T-helper 1 cell treated with Interleukin-12 subunit alpha and Interleukin-12 subunit beta and Interleukin-4 antibody, amounts not matched to agents 30 ng/mL and 1 ng/mL, for 36 hours (primary cell): ENCODE measurements around the gene SIMC1. TPM values are rescaled to one million over a fixed set of nuclear protein-coding genes. Genes with fewer than 3 reads are reported as not detected.
"Not testable (repeated sequence)": the region's sequence is repeated elsewhere in the genome, so short reads cannot be mapped to it uniquely, and the experiment has no call there.

ENCODE experiments used
- intact Hi-C: fragments of 100-400 bp; cut with micrococcal nuclease; formaldehyde crosslinking; loops from one replicate; pipeline ENCODE4 v1.15.1; 2024
- total RNA-seq: library from RNA; stranded (reverse); gene quantifications from 2 replicates; pipeline ENCODE4 v1.2.3, GENCODE V29; 2022

SIMC1 gene
- total RNA-seq, 1 donor from 2014 or later: 35.8 TPM

DNA sequence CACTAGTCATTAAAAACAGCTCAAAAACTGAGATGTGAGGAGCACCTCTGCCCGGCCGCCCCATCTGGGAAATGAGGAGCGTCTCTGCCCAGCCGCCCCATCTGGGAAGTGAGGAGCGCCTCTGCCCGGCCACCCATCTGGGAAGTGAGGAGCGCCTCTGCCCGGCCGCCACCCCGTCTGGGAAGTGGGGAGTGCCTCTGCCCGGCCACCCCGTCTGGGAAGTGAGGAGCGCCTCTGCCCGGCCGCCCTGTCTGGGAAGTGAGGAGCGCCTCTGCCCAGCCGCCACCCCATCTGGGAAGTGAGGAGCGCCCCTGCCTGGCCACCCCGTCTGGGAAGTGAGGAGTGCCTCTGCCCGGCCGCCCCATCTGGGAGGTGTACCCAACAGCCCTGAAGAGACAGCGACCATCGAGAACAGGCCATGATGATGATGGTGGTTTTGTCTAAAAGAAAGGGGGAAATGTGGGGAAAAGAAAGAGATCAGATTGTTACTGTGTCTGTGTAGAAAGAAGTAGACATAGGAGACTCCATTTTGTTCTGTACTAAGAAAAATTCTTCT is 23.7 kb upstream of the SIMC1 start:
- intact Hi-C loops: not testable (repeated sequence)

DNA sequence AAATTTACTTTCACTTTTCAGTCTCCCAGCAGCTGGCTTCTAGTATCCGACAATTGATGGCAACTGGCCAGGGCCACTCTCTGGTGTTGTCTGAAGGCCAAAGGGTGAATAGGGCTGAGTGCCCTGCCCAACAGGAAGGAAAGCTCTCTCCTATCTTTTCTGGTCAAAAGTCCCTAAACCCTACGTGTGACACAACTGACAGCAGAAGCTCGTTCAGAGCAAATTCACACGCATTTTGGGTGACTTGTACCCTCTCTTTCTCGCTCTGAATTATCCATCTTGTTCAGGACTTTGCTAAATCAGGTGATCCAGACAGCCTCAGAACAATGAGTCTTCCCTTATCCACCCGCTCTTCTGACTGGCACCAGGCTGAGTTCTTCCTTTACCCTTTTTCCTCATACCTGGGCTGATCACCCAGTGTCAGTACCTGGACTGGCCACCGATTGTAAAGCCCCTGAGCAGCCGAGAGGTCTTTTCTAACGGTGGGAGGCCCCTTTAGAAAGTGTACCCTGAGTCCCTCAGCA is 21.8 kb upstream of the SIMC1 start:
- intact Hi-C loops: not testable (repeated sequence)

- intact Hi-C loops: not testable (repeated sequence)
These were observed 21.0 kb upstream of the SIMC1 start for GRCh38 chr5:176217188-176217729.

- intact Hi-C loops: not testable (repeated sequence)
These were observed 20.5 kb upstream of the SIMC1 start for GRCh38 chr5:176217764-176218163.

DNA sequence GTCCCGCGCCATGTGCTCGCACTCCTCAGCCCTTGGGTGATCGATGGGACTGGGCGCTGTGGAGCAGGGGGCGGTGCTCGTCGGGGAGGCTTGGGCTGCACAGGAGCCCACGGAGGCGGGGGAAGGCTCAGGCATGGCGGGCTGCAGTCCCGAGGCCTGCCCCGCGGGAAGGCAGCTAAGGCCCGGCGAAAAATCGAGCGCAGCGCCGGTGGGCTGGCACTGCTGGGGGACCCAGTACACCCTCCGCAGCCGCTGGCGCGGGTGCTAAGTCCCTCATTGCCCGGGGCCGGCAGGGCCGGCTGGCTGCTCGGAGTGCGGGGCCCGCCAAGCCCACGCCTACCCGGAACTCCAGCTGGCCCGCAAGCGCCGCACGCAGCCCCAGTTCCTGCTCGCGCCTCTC is 16.2 kb upstream of the SIMC1 start:
- intact Hi-C loops: not testable (repeated sequence)

DNA sequence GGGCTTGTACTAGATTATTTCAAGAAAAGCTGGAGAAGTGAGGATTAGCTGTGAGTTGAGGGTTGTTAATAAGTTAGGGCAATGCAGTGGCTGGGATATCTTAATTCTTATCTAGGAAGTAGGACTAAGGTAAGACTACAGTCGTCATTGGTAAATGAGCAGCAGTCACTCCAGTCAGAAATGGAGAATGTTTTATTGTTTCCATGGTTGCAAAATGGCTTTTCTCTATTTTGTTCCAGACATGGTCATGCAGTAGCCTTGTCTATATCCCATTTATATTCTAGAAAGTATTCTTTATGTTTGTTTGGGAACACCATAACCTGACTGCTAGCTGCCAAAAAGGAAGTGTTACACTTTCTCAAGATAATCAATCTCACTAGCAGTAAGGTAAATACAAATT is 9.9 kb upstream of the SIMC1 start:
- intact Hi-C loops: not testable (repeated sequence)

GRCh38 chr5:176233253-176233652 is 5.0 kb upstream of the SIMC1 start:
- intact Hi-C loops: not testable (repeated sequence)

GRCh38 chr5:176235155-176235554 is 3.1 kb upstream of the SIMC1 start:
- intact Hi-C loops: loop anchor here (1.0 to 5.0 kb wide), 2 partner anchors 127 to 181 kb away; partner anchors contain the start of genes CLTB and KIAA1191

DNA sequence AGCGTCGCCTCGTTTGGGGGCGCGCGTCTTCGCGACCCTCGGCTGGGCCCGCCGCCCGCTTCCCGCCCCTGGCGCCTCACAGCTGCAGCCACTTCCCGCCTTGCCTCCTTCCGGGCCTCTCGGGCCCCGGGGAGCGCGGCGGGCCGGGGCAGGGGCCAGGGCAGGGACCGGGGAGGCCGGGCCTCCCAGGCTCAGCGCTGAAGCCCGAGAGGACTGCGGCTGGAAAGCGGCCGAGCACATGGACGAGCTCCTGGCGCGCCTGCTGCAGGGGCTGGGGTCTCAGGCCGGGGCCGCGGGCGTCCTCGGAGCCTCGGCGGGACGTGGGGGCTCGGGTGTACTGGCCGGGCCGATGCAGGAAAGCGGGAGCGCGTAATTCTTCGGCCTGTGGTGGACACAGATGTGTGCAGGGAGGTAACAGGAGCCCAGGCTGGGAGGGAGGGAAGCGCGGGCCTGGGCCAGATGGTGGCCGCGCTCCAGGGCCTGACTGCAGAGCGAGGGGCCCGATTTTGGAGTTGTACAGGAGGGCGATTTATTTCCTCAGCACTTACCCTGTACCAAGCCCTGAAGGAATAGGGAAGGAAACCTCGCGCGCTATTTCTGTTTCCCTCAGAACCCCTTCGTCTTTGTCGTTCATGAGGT is 540 bp downstream of the SIMC1 start:
- intact Hi-C loops: loop anchor here (5.0 kb wide), 1 partner anchor 124 kb away; the partner anchor contains the start of gene KIAA1191

DNA sequence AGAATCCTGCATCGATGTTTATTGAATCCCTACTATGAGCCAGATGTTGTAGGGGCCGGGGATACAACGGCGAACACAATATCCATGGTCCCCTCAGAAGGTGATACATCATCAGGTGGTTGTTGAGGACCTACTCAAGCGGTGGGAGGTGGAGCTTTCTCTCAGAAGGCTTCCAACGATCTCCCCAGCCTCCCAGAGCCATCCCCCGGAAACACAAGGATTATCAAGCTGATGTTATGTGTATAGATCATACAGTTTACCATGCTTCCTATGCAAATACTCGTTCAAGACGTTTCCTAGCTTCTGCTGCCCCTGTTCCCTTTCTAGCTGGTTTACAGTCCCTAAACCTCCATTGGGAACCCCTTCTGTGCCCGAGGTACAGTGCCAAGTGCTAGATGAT is 1.1 kb downstream of the SIMC1 start:
- intact Hi-C loops: loop anchor here (5.0 kb wide), 1 partner anchor 123 kb away; the partner anchor contains the start of gene KIAA1191

DNA sequence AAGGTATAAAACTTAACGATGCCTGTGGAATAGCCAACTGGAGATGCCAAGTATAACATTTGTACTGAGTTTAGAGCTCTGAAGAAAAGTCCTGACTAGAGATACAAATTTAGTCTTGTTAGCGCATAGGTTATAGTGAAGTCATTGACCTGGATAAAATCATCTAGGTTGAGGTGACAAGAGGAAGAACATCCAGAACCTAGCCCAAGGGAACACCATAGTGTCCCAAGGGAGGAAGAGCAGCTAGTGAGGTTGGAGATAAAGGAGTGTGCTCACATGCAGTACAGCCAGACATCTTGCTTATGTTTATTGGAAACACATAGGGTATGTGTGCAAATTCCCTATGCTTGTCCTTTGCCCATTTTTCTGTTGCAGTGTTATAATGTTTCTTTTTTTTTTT is 6.1 kb downstream of the SIMC1 start:
- intact Hi-C loops: not testable (repeated sequence)

DNA sequence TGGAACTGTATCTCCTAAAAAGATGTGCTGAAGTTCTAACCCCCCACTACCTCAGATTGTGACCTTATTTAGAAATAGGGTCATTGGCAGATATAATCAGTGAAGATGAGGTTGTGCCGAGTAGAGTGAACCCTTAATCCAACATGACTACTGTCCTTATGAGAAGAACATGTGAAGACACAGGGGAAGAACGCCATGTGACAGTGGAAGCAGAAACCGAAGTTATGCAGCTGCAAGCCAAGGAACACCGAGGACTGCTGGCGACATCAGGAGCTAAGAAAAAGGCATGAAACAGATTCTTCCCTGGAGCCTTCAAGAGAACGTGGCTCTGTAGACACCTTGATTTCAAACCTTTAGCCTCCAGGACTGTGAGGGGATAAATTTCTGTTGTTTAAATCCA is 6.8 kb downstream of the SIMC1 start:
- intact Hi-C loops: not testable (repeated sequence)

DNA sequence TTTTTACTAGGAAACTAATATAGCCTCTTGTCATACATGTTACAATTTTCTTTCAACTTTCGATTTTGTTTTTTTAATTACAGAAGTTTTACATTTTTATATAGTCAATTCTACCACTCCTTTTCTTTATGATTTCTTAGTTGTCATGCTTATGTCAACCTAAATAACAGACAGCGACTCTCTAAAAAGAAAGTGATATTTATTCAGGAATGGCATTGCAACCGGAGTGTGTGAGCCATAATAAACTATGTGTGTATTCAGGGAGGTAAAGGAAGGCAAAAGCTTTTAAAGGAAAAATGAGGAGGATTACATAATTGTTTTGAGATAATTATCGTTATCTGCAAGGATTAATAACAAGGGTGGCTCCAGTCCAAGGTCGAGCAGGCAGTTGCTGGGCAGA is 7.3 kb downstream of the SIMC1 start:
- intact Hi-C loops: not testable (repeated sequence)

DNA sequence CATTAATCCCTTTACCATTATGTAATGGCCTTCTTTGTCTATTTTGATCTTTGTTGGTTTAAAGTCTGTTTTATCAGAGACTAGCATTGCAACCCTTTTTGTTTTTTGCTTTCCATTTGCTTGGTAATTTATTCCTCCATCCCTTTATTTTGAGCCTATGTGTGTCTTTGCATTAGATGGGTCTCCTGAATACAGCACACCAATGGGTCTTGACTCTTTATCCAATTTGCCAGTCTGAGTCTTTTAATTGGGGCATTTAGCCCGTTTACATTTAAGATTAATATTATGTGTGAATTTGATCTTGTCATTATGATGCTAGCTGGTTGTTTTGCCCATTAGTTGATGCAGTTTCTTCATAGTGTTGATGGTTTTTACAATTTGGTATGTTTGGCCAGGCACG is 12.5 kb downstream of the SIMC1 start:
- intact Hi-C loops: not testable (repeated sequence)

- intact Hi-C loops: not testable (repeated sequence)
These were observed 13.9 kb downstream of the SIMC1 start for GRCh38 chr5:176252171-176252570.

- intact Hi-C loops: not testable (repeated sequence)
These were observed 15.3 kb downstream of the SIMC1 start for GRCh38 chr5:176253370-176254065.

- intact Hi-C loops: not testable (repeated sequence)
These were observed 15.8 kb downstream of the SIMC1 start for GRCh38 chr5:176254066-176254393.

DNA sequence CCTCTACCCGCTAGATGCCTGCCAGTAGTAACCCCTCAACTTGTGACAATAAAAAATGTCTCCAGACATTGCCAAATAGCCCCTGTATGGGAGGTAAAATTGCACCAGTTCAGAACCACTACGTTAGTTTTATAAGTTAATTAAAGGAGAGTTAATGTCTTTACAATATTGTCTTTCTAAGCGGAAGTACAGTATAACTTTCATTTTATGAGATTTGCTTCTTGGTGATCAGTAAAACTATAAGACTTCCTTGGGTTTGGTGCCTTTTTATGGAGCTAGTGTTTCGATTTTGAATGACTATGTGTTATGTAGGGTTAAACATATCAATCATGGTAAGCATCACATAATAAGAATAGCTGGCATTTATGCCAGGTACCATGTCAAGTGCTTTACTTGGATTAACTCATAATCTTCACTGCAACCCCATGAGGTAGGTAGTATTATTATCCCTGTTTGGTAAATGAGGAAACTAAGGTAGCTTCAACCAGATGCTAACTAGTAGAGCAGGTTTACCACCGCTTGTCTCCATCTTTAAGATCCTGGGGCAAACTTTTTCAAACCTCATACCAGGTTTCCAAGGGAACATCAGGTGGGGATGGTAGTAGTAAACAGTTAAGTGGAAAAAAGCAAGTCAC is 19.8 kb downstream of the SIMC1 start:
- intact Hi-C loops: not testable (repeated sequence)

GRCh38 chr5:176260682-176261081 is 22.5 kb downstream of the SIMC1 start:
- intact Hi-C loops: not testable (repeated sequence)

DNA sequence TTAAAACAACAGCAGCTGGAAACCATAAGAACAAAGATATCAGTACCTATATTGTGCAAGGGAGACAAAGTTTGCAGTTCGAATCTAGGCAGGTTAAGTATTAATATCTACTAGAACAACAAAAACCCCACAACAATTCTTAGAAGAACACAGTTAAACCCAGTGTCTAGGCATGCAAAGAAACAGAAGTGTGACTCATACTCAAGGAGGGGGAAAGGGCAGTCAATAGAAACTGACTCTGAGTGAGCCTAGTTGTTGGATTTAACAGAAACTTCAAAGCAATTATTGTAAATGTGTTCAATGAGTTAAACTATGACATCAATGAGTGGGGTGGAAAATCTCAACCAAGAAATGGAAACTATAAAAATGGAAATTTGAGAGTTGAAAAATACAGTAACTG is 28.2 kb downstream of the SIMC1 start:
- intact Hi-C loops: not testable (repeated sequence)

DNA sequence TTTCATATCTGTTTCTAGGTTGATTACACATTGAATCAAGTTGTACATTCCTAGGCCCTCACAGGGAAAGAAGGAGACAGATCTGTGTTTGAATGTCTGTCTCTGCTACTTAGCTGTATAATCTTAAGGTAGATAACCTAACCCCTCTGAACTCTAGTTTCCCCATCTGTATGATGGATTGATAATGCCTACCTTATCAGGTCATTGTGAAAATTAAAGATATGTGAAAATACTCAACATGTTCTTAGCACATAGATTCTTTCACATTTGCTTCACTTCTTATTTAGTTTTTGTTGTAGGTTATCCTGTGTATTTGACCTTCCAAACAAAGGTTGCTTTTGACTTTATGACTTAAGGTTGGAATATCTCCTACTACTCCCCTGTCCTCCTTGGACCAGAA is 50.8 kb downstream of the SIMC1 start:
- intact Hi-C loops: not testable (repeated sequence)
